C4-2B (cell line): ENCODE data around the gene ADARB2.
"Not testable (repeated sequence)": the region's sequence is repeated elsewhere in the genome, so short reads cannot be mapped to it uniquely, and the experiment has no call there.

ENCODE experiments used
- H3K27ac ChIP-seq: fragments of 450-650 bp; 2 replicates; pipeline ENCODE4 v1.5.1; 2017
- ZFX ChIP-seq: fragments of 450-650 bp; IDR thresholded peaks from 2 replicates; pipeline ENCODE4 v1.6.1; 2017
- TF ChIP-seq, protein P1 (sequence below): fragments of 450-650 bp; conservative IDR thresholded peaks from 2 replicates; pipeline ENCODE4 v1.5.1; 2017; ENCODE audit warnings: mild to moderate bottlenecking

The ADARB2 gene

DNA sequence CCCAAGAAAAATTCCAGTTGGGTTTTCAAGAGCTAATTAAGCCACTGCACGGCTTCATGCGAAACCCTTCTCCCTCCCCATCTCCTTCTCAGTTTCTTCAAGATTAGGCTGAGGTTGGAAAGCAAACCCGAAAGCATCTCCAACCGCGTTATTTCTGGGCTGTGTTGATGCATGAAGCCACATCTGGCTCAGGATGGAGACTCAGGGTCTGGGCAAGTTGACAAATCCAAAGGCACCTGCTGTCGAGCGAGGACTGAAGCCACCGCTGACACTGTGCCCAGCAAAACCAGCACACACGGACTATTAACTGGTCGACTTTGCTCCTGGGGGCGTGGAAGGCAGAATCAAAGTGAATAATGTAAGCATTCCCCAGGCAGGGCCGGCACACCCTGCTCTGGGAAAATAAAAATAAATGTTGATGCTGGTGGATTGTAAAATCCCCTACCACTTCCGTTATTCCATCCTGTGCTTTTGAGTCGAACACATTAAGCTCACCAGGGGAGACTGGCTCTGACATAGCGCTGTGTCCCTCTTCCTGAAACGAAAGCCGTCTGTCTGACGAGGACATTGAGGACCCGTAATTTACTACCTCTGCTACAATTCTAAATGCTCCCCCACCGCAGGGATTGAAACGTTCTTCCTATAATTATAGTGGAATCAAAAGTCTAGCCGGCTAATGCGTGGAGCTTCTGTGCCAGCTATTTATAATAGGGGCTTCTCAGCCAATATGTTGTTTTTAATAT lies 269.8 kb downstream of the ADARB2 start:
- H3K27ac ChIP-seq: no peak overlapping the region
- no peak for TF ChIP-seq ZFX
- TF ChIP-seq, protein P1, sequence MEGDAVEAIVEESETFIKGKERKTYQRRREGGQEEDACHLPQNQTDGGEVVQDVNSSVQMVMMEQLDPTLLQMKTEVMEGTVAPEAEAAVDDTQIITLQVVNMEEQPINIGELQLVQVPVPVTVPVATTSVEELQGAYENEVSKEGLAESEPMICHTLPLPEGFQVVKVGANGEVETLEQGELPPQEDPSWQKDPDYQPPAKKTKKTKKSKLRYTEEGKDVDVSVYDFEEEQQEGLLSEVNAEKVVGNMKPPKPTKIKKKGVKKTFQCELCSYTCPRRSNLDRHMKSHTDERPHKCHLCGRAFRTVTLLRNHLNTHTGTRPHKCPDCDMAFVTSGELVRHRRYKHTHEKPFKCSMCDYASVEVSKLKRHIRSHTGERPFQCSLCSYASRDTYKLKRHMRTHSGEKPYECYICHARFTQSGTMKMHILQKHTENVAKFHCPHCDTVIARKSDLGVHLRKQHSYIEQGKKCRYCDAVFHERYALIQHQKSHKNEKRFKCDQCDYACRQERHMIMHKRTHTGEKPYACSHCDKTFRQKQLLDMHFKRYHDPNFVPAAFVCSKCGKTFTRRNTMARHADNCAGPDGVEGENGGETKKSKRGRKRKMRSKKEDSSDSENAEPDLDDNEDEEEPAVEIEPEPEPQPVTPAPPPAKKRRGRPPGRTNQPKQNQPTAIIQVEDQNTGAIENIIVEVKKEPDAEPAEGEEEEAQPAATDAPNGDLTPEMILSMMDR: no peak

DNA sequence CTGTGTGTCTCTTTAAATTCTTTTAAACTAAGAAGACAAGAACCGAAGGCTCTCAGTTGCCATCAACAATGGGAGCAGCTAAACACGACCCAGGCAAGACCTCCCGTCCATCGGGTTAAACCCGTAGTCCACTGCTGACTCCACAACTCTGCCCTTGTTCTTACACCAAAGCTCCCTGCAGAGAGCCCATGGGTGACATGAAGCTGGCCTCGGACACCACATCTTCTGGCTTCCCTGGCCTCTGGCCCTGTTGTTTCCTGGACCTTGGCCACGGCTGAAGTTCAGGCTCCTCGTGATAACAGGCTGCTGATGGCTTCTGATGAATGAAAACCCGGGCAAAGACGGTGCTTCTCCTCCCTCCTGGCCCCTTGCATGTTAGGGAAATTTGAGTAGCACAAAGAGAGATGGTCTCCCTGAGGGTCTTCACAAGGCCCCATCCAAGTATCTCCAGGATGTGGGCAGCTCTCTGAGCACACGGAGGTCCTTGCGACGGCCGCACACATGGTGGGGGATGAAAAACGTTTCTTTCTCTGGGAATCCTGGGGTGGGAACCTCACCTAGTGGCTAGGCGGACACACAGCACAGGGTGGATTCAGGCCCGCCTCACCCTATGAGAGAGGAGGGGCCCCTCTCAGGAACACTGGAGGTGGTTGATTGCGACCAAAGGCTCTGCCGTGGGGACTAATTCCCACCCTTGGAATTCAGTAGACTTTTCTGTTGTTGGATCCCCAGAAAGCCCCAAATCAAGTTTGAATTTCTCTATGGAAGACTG lies 271.1 kb downstream of the ADARB2 start:
- H3K27ac ChIP-seq: no peak overlapping the region
- no peak for TF ChIP-seq ZFX
- TF ChIP-seq, protein P1: no peak

DNA sequence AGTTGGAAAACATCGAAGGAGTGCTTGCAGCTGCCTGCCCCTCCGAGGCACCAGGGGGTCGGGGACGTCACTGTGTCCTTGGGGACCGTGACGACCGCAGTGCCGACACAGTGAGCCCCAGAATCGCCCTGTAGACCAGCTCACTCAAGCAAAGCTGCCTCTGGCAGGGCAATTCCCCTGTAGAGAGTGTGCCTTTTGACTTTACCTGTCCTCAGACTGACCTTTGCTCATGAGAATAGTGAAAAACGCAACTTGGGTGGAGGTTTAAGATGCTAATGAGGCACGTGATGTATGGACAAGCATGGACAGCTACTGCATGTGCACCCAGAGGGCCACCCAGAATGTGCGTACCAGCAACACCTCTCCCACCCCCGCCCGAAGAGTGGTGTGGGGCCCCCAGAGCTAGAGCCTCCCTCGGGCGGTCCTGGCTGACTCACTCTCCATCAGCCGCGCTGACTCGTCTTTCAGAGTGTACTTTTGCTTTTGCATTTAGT lies 271.9 kb downstream of the ADARB2 start:
- TF ChIP-seq, protein P1: no peak
- TF ChIP-seq ZFX: no peak

DNA sequence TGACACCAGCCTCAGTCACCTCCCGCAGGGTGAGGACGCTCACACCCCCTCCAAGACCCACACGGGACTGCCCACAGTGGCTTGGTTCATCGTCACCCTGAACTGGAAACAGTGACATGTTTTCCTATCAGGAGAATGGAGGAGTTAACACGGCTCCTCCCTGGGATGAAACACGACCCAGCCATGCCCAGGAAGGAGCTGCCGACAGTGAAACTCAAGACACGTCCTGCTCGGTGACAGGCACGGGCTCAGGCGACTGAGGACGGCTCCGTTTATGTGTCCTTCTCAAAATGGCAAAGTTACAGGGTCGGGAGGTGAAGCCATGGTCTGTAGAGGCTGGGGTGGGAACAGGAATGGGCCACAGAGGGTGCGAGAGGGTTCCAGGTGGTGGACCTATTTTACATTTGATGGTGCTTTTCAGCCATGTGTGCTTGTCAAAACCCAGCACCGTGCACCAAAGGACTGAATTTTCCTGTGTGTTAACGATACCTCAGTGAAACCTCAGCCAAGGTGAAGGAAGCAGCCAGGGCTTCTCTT lies 272.4 kb downstream of the ADARB2 start:
- TF ChIP-seq, protein P1: no peak
- TF ChIP-seq ZFX: no peak
- no peak overlapping the region for H3K27ac ChIP-seq

More for the DNA sequence above, 271.9 kb downstream of the ADARB2 start:
- H3K27ac ChIP-seq: no peak overlapping the region

DNA sequence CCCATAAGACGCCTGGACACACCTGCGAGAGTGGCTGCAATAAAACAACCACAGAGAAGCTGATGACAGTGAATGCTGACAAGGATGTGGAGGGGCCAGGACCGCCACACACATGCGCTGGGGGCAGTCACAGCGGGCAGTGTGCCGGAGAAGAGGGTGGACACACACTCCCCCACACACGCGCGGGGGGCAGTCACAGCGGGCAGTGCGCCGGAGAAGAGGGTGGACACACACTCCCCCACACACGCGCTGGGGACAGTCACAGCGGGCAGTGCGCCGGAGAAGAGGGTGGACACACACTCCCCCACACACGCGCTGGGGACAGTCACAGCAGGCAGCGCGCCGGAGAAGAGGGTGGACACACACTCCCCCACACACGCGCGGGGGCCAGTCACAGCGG lies 273.4 kb downstream of the ADARB2 start:
- H3K27ac ChIP-seq: not testable (repeated sequence)

DNA sequence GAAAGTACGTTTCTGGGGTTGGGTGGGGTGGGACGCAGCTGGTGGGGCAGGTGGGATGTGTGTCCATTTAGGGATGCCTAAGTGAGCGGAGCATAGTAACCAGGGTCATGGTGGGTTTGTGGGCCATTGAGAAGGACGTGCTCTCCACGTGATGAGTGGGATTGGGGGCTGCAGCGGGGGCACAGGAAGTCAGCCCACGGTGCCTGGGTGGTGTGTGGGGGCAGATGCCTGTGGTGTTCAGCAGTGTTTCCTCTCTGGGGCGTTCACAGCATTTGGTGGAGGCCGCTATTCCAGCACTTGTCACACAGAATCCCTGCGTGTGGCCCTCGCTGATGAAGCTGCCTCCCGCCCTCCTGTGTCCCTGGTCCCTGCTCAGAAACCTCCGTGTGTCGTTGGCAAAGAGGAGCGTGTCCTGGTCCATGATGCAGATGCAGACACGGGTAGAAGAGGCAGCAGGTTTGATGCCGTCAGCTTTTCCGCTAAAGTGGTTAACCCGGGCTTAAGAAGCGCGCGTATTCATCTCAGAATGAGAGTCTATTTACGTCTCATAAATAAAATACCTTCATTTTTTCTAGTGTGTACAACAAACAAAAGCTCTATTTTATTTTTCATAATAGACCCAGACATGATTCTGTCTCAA lies 274.2 kb downstream of the ADARB2 start:
- TF ChIP-seq, protein P1: no peak
- TF ChIP-seq ZFX: no peak
- H3K27ac ChIP-seq: no peak overlapping the region

DNA sequence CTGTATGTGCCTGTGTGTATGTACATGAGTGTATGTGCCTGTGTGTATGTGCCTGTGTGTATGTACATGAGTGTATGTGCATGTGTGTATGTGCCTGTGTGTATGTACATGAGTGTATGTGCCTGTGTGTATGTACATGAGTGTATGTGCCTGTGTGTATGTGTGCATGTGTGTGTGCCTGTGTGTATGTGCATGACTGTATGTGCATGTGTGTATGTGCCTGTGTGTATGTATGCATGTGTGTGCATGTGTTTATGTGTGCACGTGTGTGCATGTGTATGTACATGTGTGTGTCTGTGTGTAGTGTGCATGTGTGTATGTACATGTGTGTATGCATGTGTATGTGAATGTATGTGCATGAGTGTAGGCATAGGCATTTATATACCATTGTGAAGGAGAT lies 274.8 kb downstream of the ADARB2 start:
- TF ChIP-seq ZFX: no peak
- TF ChIP-seq, protein P1: no peak

More for the DNA sequence above, 274.8 kb downstream of the ADARB2 start:
- peak overlapping the region; percentile 14; the same call in 1 of the 2 replicates for H3K27ac ChIP-seq
